Keratinocyte (primary cell): ENCODE measurements around the gene CPNE1.

ENCODE experiments used
- EZH2 ChIP-seq: IDR thresholded peaks from one replicate; pipeline ENCODE4 v1.6.1; 2012; ENCODE audit warnings: inconsistent platforms, mild to moderate bottlenecking, low read length, moderate library complexity
- TF ChIP-seq, protein P1 (sequence below), 3 experiments: IDR thresholded peaks in 1 of 3; conservative IDR thresholded peaks in 1 of 3; optimal IDR thresholded peaks in 1 of 3; 2 replicates in 2 of 3; 3 replicates in 1 of 3; pipeline versions ENCODE3 to v1.5.1; 2011; ENCODE audit warnings: low read length in 3 of 3, mild to moderate bottlenecking in 3 of 3, moderate library complexity in 2 of 3, control low read depth in 1 of 3, inconsistent platforms in 1 of 3; ENCODE audit not compliant: insufficient read depth in 2 of 3; ENCODE audit errors: extremely low read depth in 1 of 3

DNA sequence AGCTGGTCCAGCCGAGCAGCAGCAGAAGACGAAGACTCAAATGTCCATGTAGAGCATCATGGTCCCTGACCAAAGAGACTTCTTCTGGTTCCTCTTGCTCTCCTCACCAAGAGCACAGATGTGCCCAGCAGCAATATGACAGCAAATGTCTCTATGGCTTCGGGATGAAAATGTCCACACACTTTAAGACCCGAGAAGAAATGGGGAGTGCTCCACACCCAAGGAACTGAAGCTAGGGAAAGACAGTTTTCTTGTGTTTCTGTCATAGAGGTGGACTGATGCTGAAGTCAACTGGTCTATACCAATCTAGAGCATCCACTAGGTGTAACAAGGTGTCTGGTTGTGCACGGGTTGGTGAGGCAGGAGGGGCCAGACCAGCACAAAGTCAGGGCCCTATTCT is 4.5 kb upstream of the CPNE1 start:
- TF ChIP-seq, protein P1, sequence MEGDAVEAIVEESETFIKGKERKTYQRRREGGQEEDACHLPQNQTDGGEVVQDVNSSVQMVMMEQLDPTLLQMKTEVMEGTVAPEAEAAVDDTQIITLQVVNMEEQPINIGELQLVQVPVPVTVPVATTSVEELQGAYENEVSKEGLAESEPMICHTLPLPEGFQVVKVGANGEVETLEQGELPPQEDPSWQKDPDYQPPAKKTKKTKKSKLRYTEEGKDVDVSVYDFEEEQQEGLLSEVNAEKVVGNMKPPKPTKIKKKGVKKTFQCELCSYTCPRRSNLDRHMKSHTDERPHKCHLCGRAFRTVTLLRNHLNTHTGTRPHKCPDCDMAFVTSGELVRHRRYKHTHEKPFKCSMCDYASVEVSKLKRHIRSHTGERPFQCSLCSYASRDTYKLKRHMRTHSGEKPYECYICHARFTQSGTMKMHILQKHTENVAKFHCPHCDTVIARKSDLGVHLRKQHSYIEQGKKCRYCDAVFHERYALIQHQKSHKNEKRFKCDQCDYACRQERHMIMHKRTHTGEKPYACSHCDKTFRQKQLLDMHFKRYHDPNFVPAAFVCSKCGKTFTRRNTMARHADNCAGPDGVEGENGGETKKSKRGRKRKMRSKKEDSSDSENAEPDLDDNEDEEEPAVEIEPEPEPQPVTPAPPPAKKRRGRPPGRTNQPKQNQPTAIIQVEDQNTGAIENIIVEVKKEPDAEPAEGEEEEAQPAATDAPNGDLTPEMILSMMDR (optimal IDR thresholded peaks at IDR 0.05 in 1 of 3, IDR thresholded peaks at IDR 0.05 in 1 of 3, conservative IDR thresholded peaks at IDR 0.05 in 1 of 3; ENCODE audit: extremely low read depth in 1 of 3, insufficient read depth in 2 of 3, low read length in 3 of 3) = no peak
- no peak for TF ChIP-seq EZH2
